Stimulated activated CD4-positive, alpha-beta T cell treated with anti-CD3 and anti-CD28 coated beads, Interleukin-1b, Interleukin-23, amount 100 ng/mL, for 24 hours (primary cell): ENCODE data around the gene PCDHGA7.
"Not testable (repeated sequence)": the region's sequence is repeated elsewhere in the genome, so short reads cannot be mapped to it uniquely, and the experiment has no call there.

Experiments used
- DNase-seq, 4 experiments: peaks; one replicate each; pipeline ENCODE4 v3.0.0-alpha.2; 2020; ENCODE audit warnings: low read depth in 4 of 4, low spot score in 1 of 4

The PCDHGA7 gene

DNA sequence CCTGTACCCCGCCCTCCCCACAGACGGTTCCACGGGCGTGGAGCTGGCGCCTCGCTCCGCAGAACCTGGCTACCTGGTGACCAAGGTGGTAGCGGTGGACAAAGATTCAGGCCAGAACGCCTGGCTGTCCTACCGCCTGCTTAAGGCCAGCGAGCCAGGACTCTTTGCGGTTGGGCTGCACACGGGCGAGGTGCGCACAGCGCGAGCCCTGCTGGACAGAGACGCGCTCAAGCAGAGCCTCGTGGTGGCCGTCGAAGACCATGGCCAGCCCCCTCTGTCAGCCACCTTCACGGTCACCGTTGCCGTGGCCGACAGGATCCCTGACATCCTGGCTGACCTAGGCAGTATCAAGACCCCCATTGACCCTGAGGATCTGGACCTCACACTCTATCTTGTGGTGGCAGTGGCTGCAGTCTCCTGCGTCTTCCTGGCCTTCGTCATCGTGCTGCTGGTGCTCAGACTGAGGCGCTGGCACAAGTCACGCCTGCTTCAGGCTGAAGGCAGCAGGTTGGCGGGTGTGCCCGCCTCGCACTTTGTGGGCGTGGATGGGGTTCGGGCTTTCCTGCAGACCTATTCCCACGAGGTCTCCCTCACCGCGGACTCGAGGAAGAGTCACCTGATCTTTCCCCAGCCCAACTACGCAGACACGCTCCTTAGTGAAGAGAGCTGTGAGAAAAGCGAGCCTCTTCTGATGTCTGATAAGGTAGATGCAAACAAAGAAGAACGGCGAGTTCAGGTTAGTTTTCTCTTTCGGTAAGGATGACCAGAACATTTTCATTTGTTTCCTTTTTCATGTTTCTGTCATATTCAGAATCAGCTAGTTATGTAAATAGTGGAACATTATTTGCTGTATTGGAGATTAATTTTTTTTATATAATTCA lies 16.3 kb upstream of the PCDHGA7 start:
- no peak for DNase-seq

GRCh38 chr5:141369994-141370848 lies 12.3 kb upstream of the PCDHGA7 start, which contains the start of gene PCDHGB3:
PCDHGB3 (plus strand) TSS chr5:141370242; CDS start chr5:141370395, 153 bp downstream.
- peak in 1 of 4 experiments; percentile 8 for DNase-seq

GRCh38 chr5:141371572-141372475 lies 10.7 kb upstream of the PCDHGA7 start:
- DNase-seq = no peak

GRCh38 chr5:141373673-141374317 lies 8.7 kb upstream of the PCDHGA7 start, which contains the start of gene PCDHGA6:
PCDHGA6 (plus strand) TSS chr5:141373891; CDS start chr5:141374084, 193 bp downstream.
- no peak for DNase-seq

GRCh38 chr5:141374627-141375026 lies 7.9 kb upstream of the PCDHGA7 start:
- no peak for DNase-seq

DNA sequence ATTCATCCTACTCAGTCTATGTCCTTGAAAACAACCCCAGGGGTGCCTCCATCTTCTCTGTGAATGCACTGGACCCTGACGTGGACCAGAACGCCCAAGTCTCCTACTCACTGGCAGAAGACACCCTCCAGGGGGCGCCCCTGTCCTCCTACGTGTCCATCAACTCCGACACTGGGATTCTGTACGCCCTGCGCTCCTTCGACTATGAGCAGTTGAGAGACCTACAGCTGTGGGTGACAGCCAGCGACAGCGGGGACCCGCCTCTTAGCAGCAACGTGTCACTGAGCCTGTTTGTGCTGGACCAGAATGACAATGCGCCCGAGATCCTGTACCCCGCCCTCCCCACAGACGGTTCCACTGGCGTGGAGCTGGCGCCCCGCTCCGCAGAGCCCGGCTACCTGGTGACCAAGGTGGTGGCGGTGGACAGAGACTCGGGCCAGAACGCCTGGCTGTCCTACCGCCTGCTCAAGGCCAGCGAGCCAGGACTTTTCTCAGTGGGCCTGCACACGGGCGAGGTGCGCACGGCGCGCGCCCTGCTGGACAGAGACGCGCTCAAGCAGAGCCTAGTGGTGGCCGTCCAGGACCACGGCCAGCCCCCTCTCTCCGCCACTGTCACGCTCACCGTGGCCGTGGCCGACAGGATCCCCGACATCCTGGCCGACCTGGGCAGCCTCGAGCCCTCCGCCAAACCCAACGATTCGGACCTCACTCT lies 6.9 kb upstream of the PCDHGA7 start:
- not testable (repeated sequence) for DNase-seq

DNA sequence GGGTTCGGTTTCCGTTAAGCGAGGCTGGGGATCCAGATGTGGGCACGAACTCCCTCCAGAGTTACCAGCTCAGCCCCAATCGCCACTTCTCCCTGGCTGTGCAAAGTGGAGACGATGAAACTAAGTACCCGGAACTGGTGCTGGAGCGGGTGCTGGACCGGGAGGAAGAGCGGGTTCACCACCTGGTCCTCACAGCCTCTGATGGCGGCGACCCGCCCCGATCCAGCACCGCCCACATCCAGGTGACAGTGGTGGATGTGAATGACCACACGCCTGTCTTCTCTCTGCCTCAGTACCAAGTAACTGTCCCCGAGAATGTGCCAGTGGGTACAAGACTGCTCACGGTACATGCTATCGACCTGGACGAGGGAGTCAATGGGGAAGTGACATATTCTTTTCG lies 803 bp downstream of the PCDHGA7 start:
- DNase-seq = no peak

DNA sequence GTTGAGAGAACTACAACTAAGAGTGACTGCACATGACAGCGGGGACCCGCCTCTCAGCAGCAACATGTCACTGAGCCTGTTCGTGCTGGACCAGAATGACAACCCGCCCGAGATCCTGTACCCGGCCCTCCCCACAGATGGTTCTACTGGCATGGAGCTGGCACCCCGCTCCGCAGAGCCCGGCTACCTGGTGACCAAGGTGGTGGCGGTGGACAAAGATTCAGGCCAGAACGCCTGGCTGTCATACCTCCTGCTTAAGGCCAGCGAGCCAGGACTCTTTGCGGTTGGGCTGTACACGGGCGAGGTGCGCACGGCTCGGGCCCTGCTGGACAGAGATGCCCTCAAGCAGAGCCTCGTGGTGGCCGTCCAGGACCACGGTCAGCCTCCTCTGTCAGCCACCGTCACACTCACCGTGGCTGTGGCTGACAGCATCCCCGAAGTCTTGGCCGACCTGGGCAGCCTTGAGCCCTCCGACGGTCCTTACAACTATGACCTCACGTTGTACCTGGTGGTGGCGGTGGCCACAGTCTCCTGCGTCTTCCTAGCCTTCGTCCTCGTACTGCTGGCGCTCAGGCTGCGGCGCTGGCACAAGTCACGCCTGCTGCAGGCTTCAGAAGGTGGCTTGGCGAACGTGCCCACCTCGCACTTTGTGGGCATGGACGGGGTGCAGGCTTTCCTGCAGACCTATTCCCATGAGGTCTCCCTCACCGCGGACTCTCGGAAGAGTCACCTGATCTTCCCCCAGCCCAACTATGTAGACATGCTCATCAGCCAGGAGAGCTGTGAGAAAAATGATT lies 2.1 kb downstream of the PCDHGA7 start:
- no peak for DNase-seq

- DNase-seq = not testable (repeated sequence)
Observed at GRCh38 chr5:141387557-141388311, 5.2 kb downstream of the PCDHGA7 start, which contains the start of gene PCDHGB4. PCDHGB4 (plus strand) TSS chr5:141387698; CDS start chr5:141387885, 187 bp downstream.

DNA sequence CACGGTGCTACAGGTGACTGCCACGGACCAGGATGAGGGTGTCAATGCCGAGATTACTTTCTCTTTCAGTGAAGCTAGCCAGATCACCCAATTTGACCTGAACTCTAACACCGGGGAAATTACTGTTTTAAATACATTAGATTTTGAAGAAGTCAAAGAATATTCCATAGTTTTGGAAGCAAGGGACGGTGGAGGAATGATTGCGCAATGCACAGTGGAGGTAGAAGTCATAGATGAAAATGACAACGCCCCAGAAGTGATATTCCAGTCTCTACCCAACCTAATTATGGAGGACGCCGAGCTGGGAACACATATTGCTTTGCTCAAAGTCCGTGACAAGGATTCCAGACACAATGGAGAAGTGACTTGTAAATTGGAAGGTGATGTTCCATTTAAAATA lies 6.1 kb downstream of the PCDHGA7 start:
- DNase-seq = no peak

DNA sequence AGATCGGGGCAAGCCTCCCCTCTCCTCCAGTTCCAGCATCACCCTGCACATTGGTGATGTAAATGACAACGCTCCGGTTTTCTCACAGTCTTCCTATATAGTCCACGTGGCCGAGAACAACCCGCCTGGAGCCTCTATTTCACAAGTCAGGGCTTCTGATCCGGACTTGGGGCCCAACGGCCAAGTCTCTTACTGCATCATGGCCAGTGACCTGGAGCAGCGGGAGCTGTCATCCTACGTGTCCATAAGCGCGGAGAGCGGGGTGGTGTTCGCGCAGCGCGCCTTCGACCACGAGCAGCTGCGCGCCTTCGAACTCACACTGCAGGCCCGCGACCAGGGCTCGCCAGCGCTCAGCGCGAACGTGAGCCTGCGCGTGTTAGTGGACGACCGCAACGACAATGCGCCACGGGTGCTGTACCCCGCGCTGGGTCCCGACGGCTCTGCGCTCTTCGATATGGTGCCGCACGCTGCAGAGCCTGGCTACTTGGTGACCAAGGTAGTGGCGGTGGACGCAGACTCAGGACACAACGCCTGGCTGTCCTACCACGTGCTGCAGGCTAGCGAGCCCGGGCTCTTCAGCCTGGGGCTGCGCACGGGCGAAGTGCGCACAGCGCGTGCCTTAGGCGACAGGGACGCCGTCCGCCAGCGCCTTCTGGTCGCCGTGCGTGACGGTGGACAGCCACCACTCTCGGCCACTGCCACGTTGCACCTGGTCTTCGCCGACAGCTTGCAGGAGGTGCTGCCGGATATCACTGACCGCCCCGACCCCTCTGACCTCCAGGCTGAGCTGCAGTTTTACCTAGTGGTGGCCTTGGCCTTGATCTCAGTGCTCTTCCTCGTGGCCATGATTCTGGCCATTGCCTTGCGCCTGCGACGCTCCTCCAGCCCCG lies 6.9 kb downstream of the PCDHGA7 start:
- DNase-seq = no peak

DNA sequence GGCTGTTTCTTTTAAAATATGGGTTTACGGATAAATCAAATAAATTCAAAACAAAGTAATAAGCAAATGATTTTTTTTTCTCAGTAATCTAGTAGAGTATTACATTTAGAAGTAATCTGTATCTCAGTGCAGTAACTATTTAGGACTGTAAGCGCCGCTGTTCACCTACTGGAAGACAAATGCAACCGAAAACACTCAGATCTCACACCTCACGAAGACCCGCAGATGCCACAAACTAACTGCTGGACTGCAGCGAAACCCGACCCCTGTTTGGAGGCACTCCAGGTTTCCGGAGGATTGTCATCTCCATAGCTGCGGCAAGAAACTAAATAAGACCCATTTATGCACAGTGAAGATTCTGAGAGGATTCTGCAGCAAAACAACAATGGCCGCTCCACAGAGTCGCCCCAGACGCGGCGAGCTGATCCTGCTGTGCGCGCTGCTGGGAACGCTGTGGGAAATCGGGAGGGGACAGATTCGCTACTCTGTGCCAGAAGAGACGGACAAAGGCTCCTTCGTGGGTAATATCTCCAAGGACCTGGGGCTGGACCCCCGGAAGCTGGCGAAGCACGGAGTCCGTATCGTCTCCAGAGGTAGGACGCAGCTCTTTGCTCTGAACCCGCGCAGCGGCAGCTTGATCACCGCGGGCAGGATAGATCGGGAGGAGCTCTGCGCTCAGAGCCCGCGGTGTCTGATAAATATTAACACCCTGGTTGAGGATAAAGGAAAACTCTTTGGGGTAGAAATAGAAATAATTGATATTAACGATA lies 10.1 kb downstream of the PCDHGA7 start, which contains the start of gene PCDHGA8:
TSS of gene PCDHGA8 (plus strand) at position 205 of the 770 bp plus-strand sequence. CDS start at position 386, 181 bp downstream.
- DNase-seq = no peak

DNA sequence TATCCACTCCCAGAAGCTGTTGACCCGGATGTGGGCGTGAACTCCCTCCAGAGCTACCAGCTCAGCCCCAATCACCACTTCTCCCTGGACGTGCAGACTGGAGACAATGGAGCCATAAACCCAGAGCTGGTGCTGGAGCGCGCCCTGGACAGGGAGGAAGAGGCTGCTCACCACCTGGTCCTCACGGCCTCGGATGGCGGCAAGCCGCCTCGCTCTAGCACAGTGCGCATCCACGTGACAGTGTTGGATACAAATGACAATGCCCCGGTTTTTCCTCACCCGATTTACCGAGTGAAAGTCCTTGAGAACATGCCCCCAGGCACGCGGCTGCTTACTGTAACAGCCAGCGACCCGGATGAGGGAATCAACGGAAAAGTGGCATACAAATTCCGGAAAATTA lies 10.7 kb downstream of the PCDHGA7 start:
- no peak for DNase-seq

GRCh38 chr5:141394401-141395187 lies 12.1 kb downstream of the PCDHGA7 start:
- DNase-seq = not testable (repeated sequence)
